Omental fat pad (tissue), 4 donors: ENCODE measurements around the gene SLC36A2. TPM values are rescaled to one million over a fixed set of nuclear protein-coding genes. Genes with fewer than 3 reads are reported as not detected.

Experiments
- ATAC-seq: fragments of 150-250 bp; one replicate; pipeline ENCODE4 v1.9.1; 2016; ENCODE audit warnings: mild to moderate bottlenecking, moderate library complexity; ENCODE audit not compliant: low FRiP score
- DNase-seq: peaks from one replicate; pipeline ENCODE4 v3.0.0-alpha.2; 2019; ENCODE audit warnings: low spot score
- total RNA-seq, 4 donors: library from RNA; depleted of rRNA; stranded (reverse); fragments of >200 nt; gene quantifications; one replicate each; pipeline ENCODE4 v1.1.0, GENCODE V29; 2016
- TF ChIP-seq, protein P1 (sequence below), 3 donors: fragments of 450-650 bp; IDR thresholded peaks; one replicate each; pipeline ENCODE4 v1.5.1; 2016 to 2017; ENCODE audit warnings: antibody characterized with exemption in 3 of 3, mild to moderate bottlenecking in 3 of 3, moderate library complexity in 2 of 3

SLC36A2 gene
- total RNA-seq, 4 donors from 2014 or later: 0.47 TPM; not detected in 3

DNA sequence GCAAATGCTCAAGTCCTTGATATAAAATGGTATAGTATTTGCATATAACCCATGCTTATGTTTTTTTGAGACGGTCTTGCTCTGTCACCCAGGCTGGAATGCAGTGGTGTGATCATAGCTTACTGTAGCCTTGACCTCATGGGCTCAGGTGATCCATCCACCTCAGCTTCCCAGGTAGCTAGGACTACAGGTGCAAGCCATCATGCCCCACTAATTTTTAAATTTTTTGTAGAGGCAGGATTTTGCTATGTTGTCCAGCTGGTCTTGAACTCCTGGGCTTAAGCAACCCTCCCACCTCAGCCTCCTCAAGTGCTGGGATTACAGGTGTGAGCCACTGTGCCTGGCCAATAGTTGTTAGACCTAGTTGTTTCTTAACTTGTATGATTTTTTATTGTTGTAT lies 61.1 kb downstream of the SLC36A2 start:
- no peak for DNase-seq
- ATAC-seq: no peak
- TF ChIP-seq, protein P1, sequence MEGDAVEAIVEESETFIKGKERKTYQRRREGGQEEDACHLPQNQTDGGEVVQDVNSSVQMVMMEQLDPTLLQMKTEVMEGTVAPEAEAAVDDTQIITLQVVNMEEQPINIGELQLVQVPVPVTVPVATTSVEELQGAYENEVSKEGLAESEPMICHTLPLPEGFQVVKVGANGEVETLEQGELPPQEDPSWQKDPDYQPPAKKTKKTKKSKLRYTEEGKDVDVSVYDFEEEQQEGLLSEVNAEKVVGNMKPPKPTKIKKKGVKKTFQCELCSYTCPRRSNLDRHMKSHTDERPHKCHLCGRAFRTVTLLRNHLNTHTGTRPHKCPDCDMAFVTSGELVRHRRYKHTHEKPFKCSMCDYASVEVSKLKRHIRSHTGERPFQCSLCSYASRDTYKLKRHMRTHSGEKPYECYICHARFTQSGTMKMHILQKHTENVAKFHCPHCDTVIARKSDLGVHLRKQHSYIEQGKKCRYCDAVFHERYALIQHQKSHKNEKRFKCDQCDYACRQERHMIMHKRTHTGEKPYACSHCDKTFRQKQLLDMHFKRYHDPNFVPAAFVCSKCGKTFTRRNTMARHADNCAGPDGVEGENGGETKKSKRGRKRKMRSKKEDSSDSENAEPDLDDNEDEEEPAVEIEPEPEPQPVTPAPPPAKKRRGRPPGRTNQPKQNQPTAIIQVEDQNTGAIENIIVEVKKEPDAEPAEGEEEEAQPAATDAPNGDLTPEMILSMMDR (IDR thresholded peaks at IDR 0.05): no peak

DNA sequence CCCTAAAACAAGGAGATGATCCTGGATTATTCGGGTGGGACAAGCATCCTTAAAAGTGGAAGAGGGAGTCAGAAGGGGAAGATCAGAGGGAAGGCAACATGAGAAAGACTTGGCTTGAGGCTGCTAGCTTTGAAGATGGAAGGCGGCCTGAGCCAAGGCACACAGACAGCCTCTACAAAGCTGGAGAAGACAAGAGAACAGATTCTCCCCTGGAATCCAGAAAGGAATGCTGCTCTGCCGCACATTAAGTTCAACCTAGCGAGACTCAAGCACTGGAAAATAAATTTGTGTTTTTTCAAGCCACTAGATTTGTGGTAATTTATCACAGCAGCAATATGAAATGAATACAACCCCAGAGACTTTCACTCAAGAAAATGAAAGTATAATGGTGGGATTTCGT lies 61.7 kb downstream of the SLC36A2 start:
- ATAC-seq: no peak
- DNase-seq: no peak
- TF ChIP-seq, protein P1 (IDR thresholded peaks at IDR 0.05): no peak

DNA sequence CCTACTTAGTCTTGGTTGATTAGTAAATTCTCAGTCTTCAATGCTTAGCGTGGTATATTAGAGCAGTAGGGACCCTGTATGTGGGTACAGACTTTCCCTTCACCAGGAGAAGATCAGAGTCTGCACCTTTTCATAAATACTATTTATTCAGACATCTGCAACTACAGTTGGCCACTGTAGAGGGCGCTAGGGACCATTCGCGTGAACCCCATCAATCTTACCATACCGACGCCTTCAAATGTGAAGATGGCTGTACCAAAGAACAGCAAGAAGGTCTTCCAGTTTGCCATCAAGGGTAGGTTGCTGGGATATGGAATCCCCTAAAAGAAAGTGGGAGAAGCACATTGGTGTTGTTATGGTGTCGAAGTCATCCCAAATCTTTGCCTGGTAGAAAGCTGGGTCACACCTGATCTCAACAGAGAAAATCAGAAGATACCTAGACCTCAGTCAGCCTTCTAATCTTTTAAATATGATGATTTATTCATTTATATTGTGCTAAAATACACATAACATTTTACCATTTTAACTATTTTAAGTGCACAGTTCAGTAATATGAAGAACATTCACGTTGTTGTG lies 62.9 kb downstream of the SLC36A2 start:
- DNase-seq (no peak), ATAC-seq (no peak)
- TF ChIP-seq, protein P1 (IDR thresholded peaks at IDR 0.05): no peak

DNA sequence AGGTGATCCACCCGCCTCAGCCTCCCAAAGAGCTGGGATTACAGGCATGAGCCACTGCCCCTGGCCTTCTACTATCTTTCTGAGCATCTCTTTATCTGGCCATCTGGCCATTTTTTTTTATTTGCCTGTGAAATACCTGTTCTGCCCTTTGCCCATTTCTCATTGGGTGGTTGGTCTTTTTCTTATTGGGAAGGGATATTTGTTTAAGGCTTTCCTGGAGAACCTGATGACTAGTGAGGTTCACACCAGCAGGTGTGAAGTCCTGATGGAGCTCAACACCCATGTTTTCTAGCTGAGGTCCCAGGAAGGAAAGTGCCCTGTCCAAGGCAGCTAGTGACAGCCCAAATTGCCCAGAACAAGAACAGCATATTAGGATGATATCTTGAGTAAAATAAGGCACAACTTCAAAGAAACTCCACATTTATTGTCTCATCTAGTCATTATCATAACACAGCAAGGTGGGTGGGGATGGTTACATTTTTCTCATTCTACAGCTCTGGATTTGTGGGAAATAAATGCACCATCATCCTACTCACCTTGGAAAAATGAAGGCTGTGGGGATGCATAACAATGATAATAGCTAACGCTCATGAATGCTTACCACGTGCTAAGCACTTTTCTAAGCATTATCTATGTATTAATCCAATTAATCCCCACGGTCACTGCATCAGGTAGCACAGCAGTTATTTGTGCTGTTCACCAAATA lies 64.1 kb downstream of the SLC36A2 start:
- ATAC-seq (no peak), DNase-seq (no peak)
- TF ChIP-seq, protein P1 (IDR thresholded peaks at IDR 0.05): no peak

DNA sequence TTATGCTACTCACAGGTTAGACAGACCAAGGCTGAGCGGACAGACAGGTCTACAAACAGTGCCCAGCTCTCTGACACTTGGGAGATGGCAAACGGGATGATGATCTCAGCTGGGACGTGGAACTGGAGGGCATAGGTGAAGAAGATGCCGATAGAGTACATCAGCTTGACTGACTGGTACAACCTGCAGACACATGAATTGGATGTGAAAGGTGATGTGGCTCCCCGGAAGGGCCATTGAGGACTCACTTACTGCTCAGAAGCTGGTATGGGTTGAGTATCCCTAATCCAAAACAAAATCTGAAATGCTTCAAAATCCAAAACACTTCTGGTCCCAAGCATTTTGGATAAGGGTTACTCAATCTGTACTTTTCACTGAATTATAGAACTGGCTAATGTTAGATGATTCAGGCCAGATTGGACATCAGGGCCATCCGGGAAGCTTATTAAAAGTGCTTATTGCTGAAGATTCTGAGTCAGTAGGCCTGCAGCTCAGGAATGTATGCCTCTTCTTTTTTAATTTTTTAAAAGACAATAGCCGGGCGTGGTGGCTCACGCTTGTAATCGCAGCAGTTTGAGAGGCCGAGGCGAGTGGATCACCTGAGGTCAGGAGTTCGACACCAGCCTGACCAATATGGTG lies 66.2 kb downstream of the SLC36A2 start:
- DNase-seq (no peak), ATAC-seq (no peak)
- TF ChIP-seq, protein P1 (IDR thresholded peaks at IDR 0.05): no peak

DNA sequence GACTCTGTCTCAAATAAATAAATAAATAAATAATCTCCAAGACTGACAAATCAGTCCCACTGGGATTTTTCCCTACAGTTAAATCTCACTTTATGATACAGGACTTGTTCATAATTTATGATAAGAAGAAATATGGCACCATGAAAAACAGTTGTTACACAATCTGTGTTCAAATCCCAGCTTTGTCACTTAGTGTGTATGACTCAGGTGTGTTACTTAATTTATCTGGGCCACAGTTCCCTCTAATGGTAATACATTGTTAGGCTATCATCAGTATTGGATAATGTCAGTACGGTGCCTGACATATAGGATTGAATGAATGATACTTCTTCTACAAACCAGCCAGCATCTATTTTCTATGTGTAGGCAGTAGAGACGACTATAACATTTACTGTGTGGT lies 66.9 kb downstream of the SLC36A2 start:
- no peak for ATAC-seq
- TF ChIP-seq, protein P1 (IDR thresholded peaks at IDR 0.05): no peak
- DNase-seq: no peak
